ENCODE data around the gene TMEM117.

Gene TMEM117

DNA sequence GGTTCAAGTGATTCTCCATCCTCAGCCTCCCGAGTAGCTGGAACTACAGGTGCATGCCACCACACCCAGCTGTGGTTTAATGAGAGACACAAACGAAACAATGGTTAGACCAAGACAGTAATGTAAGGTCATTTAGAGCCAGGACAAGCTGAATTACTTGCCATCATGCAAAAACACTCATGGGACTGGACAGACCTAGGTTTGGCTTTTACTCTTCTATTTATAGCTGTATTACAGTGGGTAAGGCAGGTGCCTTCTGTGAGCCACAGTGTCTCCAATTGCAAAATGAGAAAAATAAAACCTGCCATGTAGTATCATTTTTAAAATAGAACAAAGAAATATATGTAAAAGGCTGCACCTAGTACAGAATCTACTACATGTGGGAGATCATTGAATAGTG is 527.1 kb downstream of the TMEM117 start:
- Histone ChIP-seq H3K9me3 (no peaks in the 10 kb centered on the region), H3K4me3 (ENCODE audit: low read depth, low read length) (no peak overlapping the region), H3K36me3 (no peaks in the 10 kb centered on the region), H3K4me1 (no peaks in the 10 kb centered on the region), H3K27me3 (no peaks in the 10 kb centered on the region)
- TF ChIP-seq, protein P1, sequence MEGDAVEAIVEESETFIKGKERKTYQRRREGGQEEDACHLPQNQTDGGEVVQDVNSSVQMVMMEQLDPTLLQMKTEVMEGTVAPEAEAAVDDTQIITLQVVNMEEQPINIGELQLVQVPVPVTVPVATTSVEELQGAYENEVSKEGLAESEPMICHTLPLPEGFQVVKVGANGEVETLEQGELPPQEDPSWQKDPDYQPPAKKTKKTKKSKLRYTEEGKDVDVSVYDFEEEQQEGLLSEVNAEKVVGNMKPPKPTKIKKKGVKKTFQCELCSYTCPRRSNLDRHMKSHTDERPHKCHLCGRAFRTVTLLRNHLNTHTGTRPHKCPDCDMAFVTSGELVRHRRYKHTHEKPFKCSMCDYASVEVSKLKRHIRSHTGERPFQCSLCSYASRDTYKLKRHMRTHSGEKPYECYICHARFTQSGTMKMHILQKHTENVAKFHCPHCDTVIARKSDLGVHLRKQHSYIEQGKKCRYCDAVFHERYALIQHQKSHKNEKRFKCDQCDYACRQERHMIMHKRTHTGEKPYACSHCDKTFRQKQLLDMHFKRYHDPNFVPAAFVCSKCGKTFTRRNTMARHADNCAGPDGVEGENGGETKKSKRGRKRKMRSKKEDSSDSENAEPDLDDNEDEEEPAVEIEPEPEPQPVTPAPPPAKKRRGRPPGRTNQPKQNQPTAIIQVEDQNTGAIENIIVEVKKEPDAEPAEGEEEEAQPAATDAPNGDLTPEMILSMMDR (IDR thresholded peaks at IDR 0.05; ENCODE audit: low read depth, low read length) = no peak
- no peak for DNase-seq

DNA sequence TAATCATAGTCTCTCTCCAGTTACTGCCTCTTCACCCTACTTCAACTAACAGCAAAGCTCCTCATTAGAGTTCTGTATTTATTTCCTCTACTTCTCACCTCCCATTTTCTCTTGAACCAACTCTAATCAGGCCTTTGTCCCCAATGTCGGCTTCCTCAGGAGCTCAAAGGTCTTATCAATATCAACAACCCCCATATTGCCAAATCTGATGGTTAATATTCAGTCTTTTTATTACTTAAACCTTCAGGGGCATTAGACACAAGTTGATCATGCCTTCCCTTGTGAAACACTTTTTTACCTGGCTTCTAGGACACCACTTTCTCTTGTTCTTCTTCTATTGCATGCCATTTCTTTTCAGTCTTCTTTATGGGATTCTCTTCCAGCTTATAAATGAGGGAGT is 531.3 kb downstream of the TMEM117 start:
- H3K4me3 ChIP-seq (ENCODE audit: low read depth, low read length) = no peak overlapping the region
- no peaks in the 10 kb centered on the region for H3K9me3 ChIP-seq
- no peaks in the 10 kb centered on the region for H3K36me3 ChIP-seq
- H3K27me3 ChIP-seq = no peaks in the 10 kb centered on the region
- H3K4me1 ChIP-seq = no peaks in the 10 kb centered on the region
- TF ChIP-seq, protein P1 (IDR thresholded peaks at IDR 0.05; ENCODE audit: low read depth, low read length) = no peak
- DNase-seq = no peak

- H3K9me3 ChIP-seq = no peaks in the 10 kb centered on the region
- H3K4me3 ChIP-seq (ENCODE audit: low read depth, low read length) = no peak overlapping the region
- no peaks in the 10 kb centered on the region for H3K36me3 ChIP-seq
- no peak for DNase-seq
- no peaks in the 10 kb centered on the region for H3K27me3 ChIP-seq
- TF ChIP-seq, protein P1 (IDR thresholded peaks at IDR 0.05; ENCODE audit: low read depth, low read length) = no peak
- no peaks in the 10 kb centered on the region for H3K4me1 ChIP-seq
These were observed 532.0 kb downstream of the TMEM117 start for GRCh38 chr12:44367916-44368315.

- Histone ChIP-seq H3K27me3 (no peaks in the 10 kb centered on the region), H3K4me3 (ENCODE audit: low read depth, low read length) (no peak overlapping the region), H3K36me3 (no peaks in the 10 kb centered on the region), H3K4me1 (peaks cover 4% of the 10 kb centered on the region), H3K9me3 (no peaks in the 10 kb centered on the region)
- DNase-seq = no peak
- TF ChIP-seq, protein P1 (IDR thresholded peaks at IDR 0.05; ENCODE audit: low read depth, low read length) = no peak
These were observed 534.1 kb downstream of the TMEM117 start for GRCh38 chr12:44369998-44370397.

GRCh38 chr12:44370982-44371381 is 535.1 kb downstream of the TMEM117 start:
- no peak overlapping the region for H3K4me3 ChIP-seq (ENCODE audit: low read depth, low read length)
- H3K4me1 ChIP-seq = peaks cover 4% of the 10 kb centered on the region
- no peaks in the 10 kb centered on the region for H3K27me3 ChIP-seq
- H3K9me3 ChIP-seq = no peaks in the 10 kb centered on the region
- no peak for DNase-seq
- TF ChIP-seq, protein P1 (IDR thresholded peaks at IDR 0.05; ENCODE audit: low read depth, low read length) = no peak
- no peaks in the 10 kb centered on the region for H3K36me3 ChIP-seq

DNA sequence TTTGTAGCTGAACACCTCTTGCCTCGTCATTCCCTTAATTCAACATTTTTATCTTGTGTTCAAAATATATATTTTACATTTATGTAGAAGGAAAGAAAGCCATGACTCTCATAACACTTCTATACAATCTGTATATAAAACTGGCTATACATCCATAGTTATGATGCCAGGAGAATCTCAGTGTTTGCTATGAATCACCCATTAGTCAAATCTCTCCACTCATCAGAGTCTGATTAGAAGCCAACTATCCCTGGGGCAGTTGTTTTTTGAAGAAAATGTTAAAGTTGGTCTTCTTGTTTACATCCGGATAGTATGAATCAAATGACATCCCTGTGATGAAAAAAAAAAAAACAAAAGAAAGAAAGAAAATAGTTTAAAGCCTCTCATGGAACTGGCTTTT is 536.4 kb downstream of the TMEM117 start:
- peaks cover 13% of the 10 kb centered on the region for H3K4me1 ChIP-seq
- no peak for DNase-seq
- no peak overlapping the region for H3K4me3 ChIP-seq (ENCODE audit: low read depth, low read length)
- no peaks in the 10 kb centered on the region for H3K27me3 ChIP-seq
- TF ChIP-seq, protein P1 (IDR thresholded peaks at IDR 0.05; ENCODE audit: low read depth, low read length) = no peak
- H3K36me3 ChIP-seq = no peaks in the 10 kb centered on the region
- no peaks in the 10 kb centered on the region for H3K9me3 ChIP-seq

Measured in BE2C (cell line).